Cardiac fibroblast (primary cell): ENCODE measurements around the gene ELN.

ENCODE experiments used
- DNase-seq, 2 donors: peaks; one replicate each; pipeline versions ENCODE4 v3.0.0 to v3.0.0-alpha.2; 2010; ENCODE audit warnings: low read depth in 2 of 2
- H3K4me3 ChIP-seq, 2 donors: replicated peaks in 1 of 2; 1 replicate in 1 of 2; 2 replicates in 1 of 2; pipeline ENCODE4 v1.5.1; 2011; ENCODE audit warnings: low read depth in 2 of 2, low read length in 2 of 2, mild to moderate bottlenecking in 2 of 2, moderate library complexity in 1 of 2
- CTCF ChIP-seq: IDR thresholded peaks from one replicate; pipeline ENCODE4 v1.5.1; 2011; ENCODE audit warnings: low read depth, mild to moderate bottlenecking, low read length, inconsistent platforms

ELN gene

DNA sequence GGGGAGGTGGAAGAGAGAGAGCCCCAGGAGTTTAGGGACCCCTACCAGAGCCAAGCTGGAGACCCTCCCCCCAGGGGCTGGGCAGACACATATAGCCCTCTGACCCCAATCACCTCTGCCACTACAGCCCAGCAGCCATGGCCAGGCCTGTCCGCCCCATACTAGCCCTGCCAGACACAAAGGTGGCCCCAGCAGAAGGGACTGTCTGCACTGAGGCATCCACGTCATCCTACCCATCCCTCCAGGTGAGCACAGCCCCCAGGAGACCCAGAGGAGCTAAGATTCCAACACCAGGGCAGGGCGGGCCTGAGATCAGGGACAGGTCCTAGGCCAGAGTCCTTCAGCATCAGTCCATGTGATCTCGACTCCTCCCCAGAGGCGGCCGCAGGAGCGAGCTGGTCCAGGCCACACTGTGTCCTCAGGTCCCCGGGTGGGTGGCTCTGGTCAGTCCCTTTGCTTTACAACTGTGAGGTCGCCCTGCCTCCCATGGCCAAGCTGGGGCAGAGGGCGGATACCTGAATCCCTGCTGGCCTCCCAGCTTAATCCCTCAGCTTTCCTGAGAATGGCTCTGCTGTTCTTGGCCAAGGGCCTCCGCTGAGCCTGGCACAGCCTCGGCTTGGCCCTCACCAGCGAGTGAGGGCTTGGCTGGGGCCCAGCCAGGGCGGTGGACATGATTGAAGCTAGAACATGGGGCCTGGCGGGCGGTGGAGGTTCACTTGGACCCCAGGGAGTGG lies 14.3 kb upstream of the ELN start:
- DNase-seq, result no peak
- H3K4me3 ChIP-seq, result no peak overlapping the region
- no peak for TF ChIP-seq CTCF

- H3K4me3 ChIP-seq, result no peak overlapping the region
- no peak for TF ChIP-seq CTCF
These were observed 13.0 kb upstream of the ELN start for GRCh38 chr7:74014931-74015330.

GRCh38 chr7:74015670-74016069 lies 12.3 kb upstream of the ELN start:
- TF ChIP-seq CTCF, result no peak
- H3K4me3 ChIP-seq, result no peak overlapping the region
- peak in 1 of 2 donors; percentile 36 for DNase-seq

More at GRCh38 chr7:74014931-74015330, 13.0 kb upstream of the ELN start:
- no peak for DNase-seq

GRCh38 chr7:74017125-74017524 lies 10.8 kb upstream of the ELN start:
- DNase-seq, result no peak
- TF ChIP-seq CTCF, result no peak
- H3K4me3 ChIP-seq, result no peak overlapping the region

GRCh38 chr7:74018246-74018895 lies 9.6 kb upstream of the ELN start:
- TF ChIP-seq CTCF, result no peak
- no peak for DNase-seq

GRCh38 chr7:74019149-74019548 lies 8.8 kb upstream of the ELN start:
- no peak overlapping the region for H3K4me3 ChIP-seq
- DNase-seq, result no peak
- no peak for TF ChIP-seq CTCF

More at GRCh38 chr7:74018246-74018895, 9.6 kb upstream of the ELN start:
- no peak overlapping the region for H3K4me3 ChIP-seq

GRCh38 chr7:74020390-74020789 lies 7.6 kb upstream of the ELN start:
- DNase-seq, result no peak
- no peak for TF ChIP-seq CTCF
- H3K4me3 ChIP-seq, result no peak overlapping the region
